A549 (cell line): ENCODE data around the gene PRSS36. TPM values are rescaled to one million over a fixed set of nuclear protein-coding genes. Genes with fewer than 3 reads are reported as not detected.
A peak's percentile ranks its signal among the peaks of the same experiment; 100 is the strongest.

ENCODE experiments used
- ATAC-seq, 2 experiments: fragments of 200-7000 bp in 1 of 2; fragments of >200 bp in 1 of 2; cut with Nextera tagmentation in 1 of 2; cut with Tn5 transposase in 1 of 2; 3 replicates each; pipeline versions ENCODE4 v1.8.0 to v1.9.1; 2018 to 2020; ENCODE audit warnings: mild to moderate bottlenecking in 1 of 2, moderate library complexity in 1 of 2
- CTCF ChIA-PET: fragments of 300-600 bp; sonication (Branson Sonifier 250); formaldehyde crosslinking; extraction: SDS; loops from one replicate; lab custom pipeline; 2021; ENCODE audit warnings: antibody characterized with exemption, inconsistent platforms; lab: Yijun Ruan, JAX
- POLR2A ChIA-PET: fragments of 350-600 bp; formaldehyde crosslinking; extraction: SDS; loops from one replicate; lab custom pipeline; 2021; ENCODE audit warnings: antibody characterized with exemption, inconsistent platforms; lab: Yijun Ruan, JAX
- DNase-seq, 2 experiments: peaks; one replicate each; pipeline versions ENCODE4 v3.0.0 to v3.0.0-alpha.2; 2011 to 2016; ENCODE audit warnings: low read depth in 1 of 2, low spot score in 1 of 2
- FAIRE-seq: peaks from 2 replicates; lab custom pipeline; 2011; peaks lifted over from hg19 to GRCh38; lab: Jason Lieb, UNC
- H3K27ac ChIP-seq, 2 experiments: fragments of >200 bp; sonication (Bioruptor Twin); formaldehyde crosslinking; 3 replicates each; pipeline ENCODE4 v1.5.1; 2016 to 2017
- H3K4me1 ChIP-seq: fragments of >200 bp; sonication (Bioruptor Twin); formaldehyde crosslinking; 3 replicates; pipeline ENCODE4 v1.6.1; 2016
- H3K4me2 ChIP-seq: fragments of >200 bp; sonication (Bioruptor Twin); formaldehyde crosslinking; 3 replicates; pipeline ENCODE4 v1.6.1; 2016
- H3K4me3 ChIP-seq: fragments of >200 bp; sonication (Bioruptor Twin); formaldehyde crosslinking; 3 replicates; pipeline ENCODE4 v1.5.1; 2016
- H3K9me3 ChIP-seq: fragments of >200 bp; sonication (Bioruptor Twin); formaldehyde crosslinking; 3 replicates; pipeline ENCODE4 v1.6.1; 2016
- BCL3 ChIP-seq: fragments of >200 bp; sonication (Bioruptor Twin); formaldehyde crosslinking; IDR thresholded peaks from 3 replicates; pipeline ENCODE4 v1.6.1; 2016
- CBX2 ChIP-seq: fragments of 200-600 bp; sonication (generic); IDR thresholded peaks from 2 replicates; pipeline ENCODE4 v1.6.1; 2016; ENCODE audit warnings: low read depth, mild to moderate bottlenecking, borderline replicate concordance
- FOSB ChIP-seq: fragments of 250-450 bp; sonication (Bioruptor Pico); IDR thresholded peaks from 2 replicates; pipeline ENCODE4 v1.5.0; 2020; ENCODE audit warnings: mild to moderate bottlenecking, moderate library complexity
- HOXA7 ChIP-seq: fragments of 250-450 bp; sonication (Bioruptor Pico); IDR thresholded peaks from 2 replicates; pipeline ENCODE4 v1.5.0; 2020; ENCODE audit warnings: mild to moderate bottlenecking, moderate library complexity
- NFE2L2 ChIP-seq: fragments of 150-350 bp; conservative IDR thresholded peaks from 2 replicates; pipeline ENCODE4 v1.6.1; 2014; ENCODE audit warnings: low read length
- NR3C1 ChIP-seq: fragments of >200 bp; sonication (Bioruptor Twin); formaldehyde crosslinking; IDR thresholded peaks from 3 replicates; pipeline ENCODE4 v1.6.1; 2017
- RAD21 ChIP-seq, 2 experiments: fragments of >200 bp in 1 of 2; sonication (Bioruptor Twin) in 1 of 2; formaldehyde crosslinking in 1 of 2; IDR thresholded peaks in 1 of 2; conservative IDR thresholded peaks in 1 of 2; 2 replicates in 1 of 2; 3 replicates in 1 of 2; pipeline ENCODE4 v1.6.1; 2012 to 2018; ENCODE audit warnings: inconsistent platforms in 1 of 2
- RARB ChIP-seq: fragments of 250-450 bp; sonication (Bioruptor Pico); IDR thresholded peaks from 2 replicates; pipeline ENCODE4 v1.8.0; 2021; ENCODE audit warnings: mild to moderate bottlenecking, moderate library complexity
- REST ChIP-seq: fragments of 200-600 bp; sonication (generic); IDR thresholded peaks from 2 replicates; pipeline ENCODE4 v1.6.1; 2016; ENCODE audit warnings: antibody characterized with exemption, mild to moderate bottlenecking, moderate library complexity
- RNF2 ChIP-seq: fragments of 200-600 bp; sonication (generic); IDR thresholded peaks from 2 replicates; pipeline ENCODE4 v1.6.1; 2016; ENCODE audit warnings: low read depth, mild to moderate bottlenecking, antibody characterized with exemption, moderate library complexity, borderline replicate concordance
- TFCP2L1 ChIP-seq: fragments of 250-450 bp; sonication (Bioruptor Pico); IDR thresholded peaks from 2 replicates; pipeline ENCODE4 v1.5.0; 2021; ENCODE audit warnings: mild to moderate bottlenecking
- ZFP36 ChIP-seq: fragments of 450-650 bp; IDR thresholded peaks from 2 replicates; pipeline ENCODE4 v1.6.1; 2014; ENCODE audit warnings: borderline replicate concordance; ENCODE audit not compliant: partially characterized antibody
- WGBS: methylation state at CpG from one replicate; pipeline ENCODE4 v1.1.6; 2017; ENCODE audit errors: missing lambda C conversion rate; 5-methylcytosine and 5-hydroxymethylcytosine counted together
- polyA plus RNA-seq, 4 experiments: library from polyadenylated mRNA; depleted of rRNA in 3 of 4; stranded (reverse); fragments of >200 nt; fragmentation: RNase III in 1 of 4; extraction: RNeasy Plus Mini Kit Qiagen cat#74134 plus additional on column Dnase treatment in 1 of 4; gene quantifications; 2 replicates in 3 of 4; 3 replicates in 1 of 4; pipeline ENCODE4 v1.2.3, GENCODE V29; 2011 to 2017

PRSS36 gene
- polyA plus RNA-seq, 2 of the 4 experiments (the other 2 are of a cell fraction): 0.41 to 0.75 TPM

- FAIRE-seq (no peak), ATAC-seq (no peak), DNase-seq (no peak)
- Histone ChIP-seq H3K4me3 (no peak overlapping the region), H3K27ac (no peak overlapping the region), H3K9me3 (no peaks in the 10 kb centered on the region), H3K4me2 (no peak overlapping the region), H3K4me1 (0 out of 3 replicates have a peak, but pooled peaks cover 3% of the 10 kb centered on the region)
- CTCF ChIA-PET: interaction anchor here (1.9 to 2.2 kb wide), 3 partner anchors 9 to 47 kb away, joined by 6 to 8 read pairs (median 8); partner anchors contain the start of gene PYCARD
- WGBS: 85% methylated on average over 2 of the region's 2 CpGs
- POLR2A ChIA-PET: interaction anchor here (1.7 to 2.1 kb wide), 2 partner anchors 9 to 13 kb away, joined by 5 to 17 read pairs; partner anchors contain the start of genes FUS and PYCARD
- TF ChIP-seq NR3C1 (no peak), TFCP2L1 (CRISPR knock-in tag) (peak; percentile 52; the same call in 1 of the 2 replicates), RARB (peak; percentile 57; the same call in 1 of the 2 replicates), RAD21 (conservative IDR thresholded peaks at IDR 0.05 in 1 of 2, IDR thresholded peaks at IDR 0.05 in 1 of 2) (no peak), BCL3 (no peak), HOXA7 (CRISPR knock-in tag) (peak; percentile 79), FOSB (peak; percentile 55), NFE2L2 (no peak)
Observed at GRCh38 chr16:31189412-31189778, 39.5 kb upstream of the PRSS36 start.

- peaks cover 8% of the 10 kb centered on the region; the same call in 2 of the 3 replicates for H3K4me1 ChIP-seq
- H3K4me3 ChIP-seq: no peak overlapping the region
- 92% methylated on average over 3 of the region's 3 CpGs for WGBS
- no peak overlapping the region for H3K27ac ChIP-seq
- FAIRE-seq (no peak), DNase-seq (no peak), ATAC-seq (no peak)
- H3K9me3 ChIP-seq: no peaks in the 10 kb centered on the region
- CTCF ChIA-PET: interaction anchor here (0.9 to 2.2 kb wide), 3 partner anchors 10 to 254 kb away, joined by 4 to 8 read pairs (median 8); partner anchors contain the start of genes PYCARD and ZNF843
- POLR2A ChIA-PET: interaction anchor here (1.7 to 2.1 kb wide), 2 partner anchors 9 to 13 kb away, joined by 5 to 17 read pairs; partner anchors contain the start of genes FUS and PYCARD
- TF ChIP-seq TFCP2L1 (CRISPR knock-in tag) (peak; percentile 81; the same call in 1 of the 2 replicates), CBX2 (no peak), REST (peak; percentile 22; the same call in 1 of the 2 replicates), RNF2 (no peak), FOSB (peak; percentile 43; the same call in 1 of the 2 replicates)
- TF ChIP-seq, all 56 proteins: peak for 3
- no peak overlapping the region for H3K4me2 ChIP-seq
Observed at GRCh38 chr16:31188450-31189411, 38.9 kb upstream of the PRSS36 start.

GRCh38 chr16:31187808-31188189, 37.9 kb upstream of the PRSS36 start:
- WGBS: 90% methylated on average over 8 of the region's 8 CpGs
- POLR2A ChIA-PET: no interaction called here
- no peak overlapping the region for H3K4me2 ChIP-seq
- CTCF ChIA-PET: interaction anchor here (0.6 to 0.9 kb wide), 4 partner anchors 13 to 255 kb away, joined by 3 to 4 read pairs (median 3); partner anchors contain the start of gene ZNF843
- no peak for FAIRE-seq
- H3K4me1 ChIP-seq: peaks cover 18% of the 10 kb centered on the region
- TF ChIP-seq ZFP36: no peak
- TF ChIP-seq, all 56 proteins: peak for 0
- Histone ChIP-seq H3K9me3 (no peaks in the 10 kb centered on the region), H3K4me3 (no peak overlapping the region), H3K27ac (no peak overlapping the region)
- ATAC-seq: no peak
- DNase-seq: no peak
